ENCODE measurements around the gene PLXNA2.

Gene PLXNA2

DNA sequence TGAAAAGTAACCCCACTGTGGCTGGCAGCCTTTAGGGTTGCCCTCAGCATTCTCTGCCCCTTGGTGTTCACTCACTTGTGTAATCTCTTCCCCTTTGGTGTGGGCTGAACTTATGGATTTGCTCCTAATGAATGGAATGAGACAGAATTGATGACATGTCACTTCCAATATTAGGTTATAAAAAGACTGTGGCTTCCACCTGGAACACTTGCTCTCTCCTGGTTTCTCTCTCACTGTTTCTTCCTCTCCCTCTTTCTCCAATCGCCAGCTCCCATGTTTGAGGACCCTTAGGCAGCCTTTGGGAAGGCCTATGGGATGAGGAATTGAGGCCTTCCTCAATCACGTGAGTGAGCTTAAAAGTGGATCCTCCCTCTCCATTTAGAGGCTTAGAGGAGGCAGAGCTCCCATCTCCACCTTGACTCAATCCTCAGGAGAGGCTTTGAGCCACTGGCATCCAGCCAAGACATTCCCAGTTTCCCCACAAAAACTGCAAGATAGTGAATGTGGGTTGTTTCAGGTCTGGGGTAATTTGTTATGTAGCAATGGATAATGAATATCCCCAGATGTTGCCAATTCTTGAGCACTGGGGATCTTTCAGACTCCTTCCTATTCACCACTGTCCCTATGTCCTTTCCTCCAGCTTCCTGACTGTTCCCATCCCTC, 237.8 kb downstream of the PLXNA2 start:
- DNase-seq (ENCODE audit: low spot score) (no peak), ATAC-seq (ENCODE audit: low read depth) (no peak)
- TF ChIP-seq CTCF (IDR thresholded peaks at IDR 0.05; ENCODE audit: poor library complexity, severe bottlenecking): no peak
- H3K4me3 ChIP-seq (ENCODE audit: severe bottlenecking): no peak overlapping the region
- H3K27ac ChIP-seq (ENCODE audit: poor library complexity, severe bottlenecking): no peak overlapping the region
- no peaks in the 10 kb centered on the region for H3K27me3 ChIP-seq (ENCODE audit: insufficient read depth, poor library complexity, severe bottlenecking)
- H3K4me1 ChIP-seq (ENCODE audit: insufficient read depth, poor library complexity, severe bottlenecking): no peaks in the 10 kb centered on the region
- no peaks in the 10 kb centered on the region for H3K36me3 ChIP-seq (ENCODE audit: low read depth)
- H3K9me3 ChIP-seq (ENCODE audit: severe bottlenecking): no peaks in the 10 kb centered on the region

DNA sequence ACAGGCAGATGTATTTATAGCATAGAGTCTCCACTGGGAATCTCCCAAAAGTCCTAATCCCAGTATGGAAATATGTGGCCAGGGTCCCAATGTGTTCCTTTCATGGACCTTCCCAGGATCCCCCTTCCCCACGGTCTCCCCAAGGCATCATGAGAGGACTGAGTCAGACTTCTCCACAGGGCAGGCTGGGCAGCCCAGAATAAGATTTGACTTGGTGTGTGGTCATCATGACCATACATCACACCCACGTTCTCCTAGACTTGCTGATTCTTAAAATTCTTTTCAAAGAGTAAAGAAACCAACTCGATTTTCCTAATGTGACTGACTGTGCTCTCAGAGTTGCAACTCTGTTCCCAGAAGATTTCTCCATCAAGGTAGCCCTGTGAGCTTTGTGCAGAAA, 239.3 kb downstream of the PLXNA2 start:
- no peak for ATAC-seq (ENCODE audit: low read depth)
- no peak for DNase-seq (ENCODE audit: low spot score)
- TF ChIP-seq CTCF (IDR thresholded peaks at IDR 0.05; ENCODE audit: poor library complexity, severe bottlenecking): no peak

DNA sequence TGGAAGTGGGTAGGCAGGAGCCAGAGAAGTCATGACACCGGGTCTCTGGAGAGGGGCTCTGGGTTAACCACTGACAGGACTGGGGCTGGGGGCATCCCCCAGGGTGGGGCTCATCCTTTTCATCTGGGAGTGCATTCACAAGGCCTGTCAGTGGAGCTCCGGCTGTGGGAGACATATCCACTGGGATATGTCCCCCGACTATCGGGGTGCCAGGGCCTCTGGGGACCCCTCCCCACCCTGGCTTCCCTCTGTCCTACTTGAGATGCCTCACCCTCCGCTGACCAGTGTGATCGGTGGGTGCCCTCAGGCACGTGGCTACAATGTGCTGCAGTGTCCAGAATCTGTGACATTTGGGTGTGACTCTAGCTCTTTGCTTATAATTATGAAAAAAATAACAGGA, 240.9 kb downstream of the PLXNA2 start:
- DNase-seq (ENCODE audit: low spot score): no peak
- no peaks in the 10 kb centered on the region for H3K9me3 ChIP-seq (ENCODE audit: severe bottlenecking)
- ATAC-seq (ENCODE audit: low read depth): no peak

More for the DNA sequence above, 239.3 kb downstream of the PLXNA2 start:
- Histone ChIP-seq H3K9me3 (ENCODE audit: severe bottlenecking) (no peaks in the 10 kb centered on the region), H3K4me3 (ENCODE audit: severe bottlenecking) (no peak overlapping the region), H3K4me1 (ENCODE audit: insufficient read depth, poor library complexity, severe bottlenecking) (no peaks in the 10 kb centered on the region), H3K27ac (ENCODE audit: poor library complexity, severe bottlenecking) (no peak overlapping the region), H3K27me3 (ENCODE audit: insufficient read depth, poor library complexity, severe bottlenecking) (no peaks in the 10 kb centered on the region), H3K36me3 (ENCODE audit: low read depth) (no peaks in the 10 kb centered on the region)

DNA sequence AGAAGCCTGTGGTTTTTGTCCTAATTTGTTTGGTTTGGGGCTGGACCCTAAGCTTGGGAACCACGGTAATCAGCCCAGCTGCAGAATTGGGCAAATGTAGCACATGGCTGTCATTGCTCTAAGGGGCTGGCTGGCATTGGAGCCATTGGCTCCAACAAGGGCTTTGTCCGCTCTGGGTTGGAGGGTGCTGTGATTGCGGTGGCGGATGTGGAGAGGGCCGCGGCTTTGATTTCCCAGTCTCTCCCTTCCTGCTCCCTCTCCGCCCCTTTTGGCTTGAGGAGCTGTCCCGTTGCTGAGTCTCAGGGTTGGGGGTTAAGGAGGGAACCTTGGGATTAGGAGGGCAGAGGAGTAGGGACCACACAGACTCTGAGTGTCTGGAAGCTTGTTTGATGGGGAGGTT, 241.5 kb downstream of the PLXNA2 start:
- no peaks in the 10 kb centered on the region for H3K4me1 ChIP-seq (ENCODE audit: insufficient read depth, poor library complexity, severe bottlenecking)
- no peaks in the 10 kb centered on the region for H3K9me3 ChIP-seq (ENCODE audit: severe bottlenecking)
- no peak for ATAC-seq (ENCODE audit: low read depth)
- H3K4me3 ChIP-seq (ENCODE audit: severe bottlenecking): no peak overlapping the region
- H3K36me3 ChIP-seq (ENCODE audit: low read depth): no peaks in the 10 kb centered on the region
- DNase-seq (ENCODE audit: low spot score): no peak
- no peaks in the 10 kb centered on the region for H3K27me3 ChIP-seq (ENCODE audit: insufficient read depth, poor library complexity, severe bottlenecking)
- H3K27ac ChIP-seq (ENCODE audit: poor library complexity, severe bottlenecking): no peak overlapping the region
- TF ChIP-seq CTCF (IDR thresholded peaks at IDR 0.05; ENCODE audit: poor library complexity, severe bottlenecking): no peak

More for the DNA sequence above, 240.9 kb downstream of the PLXNA2 start:
- TF ChIP-seq CTCF (IDR thresholded peaks at IDR 0.05; ENCODE audit: poor library complexity, severe bottlenecking): no peak
- Histone ChIP-seq H3K36me3 (ENCODE audit: low read depth) (no peaks in the 10 kb centered on the region), H3K4me1 (ENCODE audit: insufficient read depth, poor library complexity, severe bottlenecking) (no peaks in the 10 kb centered on the region), H3K4me3 (ENCODE audit: severe bottlenecking) (no peak overlapping the region), H3K27ac (ENCODE audit: poor library complexity, severe bottlenecking) (no peak overlapping the region), H3K27me3 (ENCODE audit: insufficient read depth, poor library complexity, severe bottlenecking) (no peaks in the 10 kb centered on the region)

DNA sequence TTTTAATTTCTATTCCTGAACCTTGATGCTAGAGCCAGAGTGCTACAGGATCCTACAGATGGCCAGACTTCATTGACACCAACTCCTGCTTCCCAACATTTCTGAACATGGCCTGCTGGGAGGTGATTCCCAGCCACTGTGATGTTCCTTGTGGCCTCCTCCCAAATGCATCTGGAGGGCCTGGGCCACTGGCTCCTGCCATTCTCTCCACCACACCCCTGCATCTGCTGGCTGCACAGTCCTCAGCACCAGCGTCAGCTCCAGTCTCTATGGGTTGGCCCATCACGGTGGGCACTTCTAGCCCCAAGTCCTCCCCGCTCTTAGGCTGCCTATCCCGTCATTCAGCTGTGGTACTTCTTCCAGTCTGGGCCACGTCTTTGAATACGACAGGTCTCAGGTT, 242.1 kb downstream of the PLXNA2 start:
- H3K4me1 ChIP-seq (ENCODE audit: insufficient read depth, poor library complexity, severe bottlenecking): no peaks in the 10 kb centered on the region
- H3K36me3 ChIP-seq (ENCODE audit: low read depth): no peaks in the 10 kb centered on the region
- DNase-seq (ENCODE audit: low spot score) (no peak), ATAC-seq (ENCODE audit: low read depth) (no peak)
- no peaks in the 10 kb centered on the region for H3K27me3 ChIP-seq (ENCODE audit: insufficient read depth, poor library complexity, severe bottlenecking)
- no peaks in the 10 kb centered on the region for H3K9me3 ChIP-seq (ENCODE audit: severe bottlenecking)
- H3K27ac ChIP-seq (ENCODE audit: poor library complexity, severe bottlenecking): no peak overlapping the region
- no peak overlapping the region for H3K4me3 ChIP-seq (ENCODE audit: severe bottlenecking)
- no peak for TF ChIP-seq CTCF (IDR thresholded peaks at IDR 0.05; ENCODE audit: poor library complexity, severe bottlenecking)
